ENCODE data around the gene ZNF717. TPM values are rescaled to one million over a fixed set of nuclear protein-coding genes. Genes with fewer than 3 reads are reported as not detected.

ZNF717 gene
- total and polyA plus RNA-seq, 9 donors = 5.2 to 12.4 (median 7.9) TPM

DNA sequence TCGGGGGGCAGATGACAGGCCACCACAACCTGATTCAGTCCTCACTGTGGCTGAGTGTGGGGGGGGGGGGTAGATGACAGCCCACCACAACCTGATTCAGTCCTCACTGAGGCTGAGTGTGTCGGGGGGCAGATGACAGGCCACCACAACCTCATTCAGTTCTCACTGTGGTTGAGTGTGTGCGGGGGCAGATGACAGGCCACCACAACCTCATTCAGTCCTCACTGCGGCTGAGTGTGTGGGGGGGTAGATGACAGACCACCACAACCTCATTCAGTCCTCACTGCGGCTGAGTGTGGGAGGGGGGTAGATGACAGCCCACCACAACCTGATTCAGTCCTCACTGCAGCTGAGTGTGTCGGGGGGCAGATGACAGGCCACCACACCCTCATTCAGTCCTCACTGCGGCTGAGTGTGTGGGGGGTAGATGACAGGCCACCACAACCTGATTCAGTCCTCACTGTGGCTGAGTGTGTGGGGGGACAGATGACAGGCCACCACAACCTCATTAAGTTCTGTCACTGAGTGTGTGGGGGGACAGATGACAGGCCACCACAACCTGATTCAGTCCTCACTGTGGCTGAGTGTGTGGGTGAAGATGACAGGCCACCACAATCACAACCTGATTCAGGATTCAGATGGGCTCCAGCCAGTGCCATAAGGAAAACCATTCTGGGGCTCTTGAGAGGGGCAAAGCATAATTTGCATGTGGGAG is 16.9 kb downstream of the ZNF717 start:
- Histone ChIP-seq H3K9me3 (replicated peaks; ENCODE audit: control insufficient read depth, low read depth, low read length) (peaks cover 34% of the 10 kb centered on the region), H3K27ac (ENCODE audit: low read length) (no peak overlapping the region), H3K36me3 (ENCODE audit: control insufficient read depth, insufficient read depth, low read length) (peaks cover 24% of the 10 kb centered on the region), H3K4me1 (ENCODE audit: control insufficient read depth, insufficient read depth, low read length) (no peaks in the 10 kb centered on the region), H3K4me3 (ENCODE audit: low read length) (no peak overlapping the region), H3K27me3 (ENCODE audit: control insufficient read depth, insufficient read depth, low read length) (no peaks in the 10 kb centered on the region)
- no peak for DNase-seq
- no CpG with 5 or more reads among the region's 7 CpGs for WGBS (ENCODE audit: insufficient coverage)

DNA sequence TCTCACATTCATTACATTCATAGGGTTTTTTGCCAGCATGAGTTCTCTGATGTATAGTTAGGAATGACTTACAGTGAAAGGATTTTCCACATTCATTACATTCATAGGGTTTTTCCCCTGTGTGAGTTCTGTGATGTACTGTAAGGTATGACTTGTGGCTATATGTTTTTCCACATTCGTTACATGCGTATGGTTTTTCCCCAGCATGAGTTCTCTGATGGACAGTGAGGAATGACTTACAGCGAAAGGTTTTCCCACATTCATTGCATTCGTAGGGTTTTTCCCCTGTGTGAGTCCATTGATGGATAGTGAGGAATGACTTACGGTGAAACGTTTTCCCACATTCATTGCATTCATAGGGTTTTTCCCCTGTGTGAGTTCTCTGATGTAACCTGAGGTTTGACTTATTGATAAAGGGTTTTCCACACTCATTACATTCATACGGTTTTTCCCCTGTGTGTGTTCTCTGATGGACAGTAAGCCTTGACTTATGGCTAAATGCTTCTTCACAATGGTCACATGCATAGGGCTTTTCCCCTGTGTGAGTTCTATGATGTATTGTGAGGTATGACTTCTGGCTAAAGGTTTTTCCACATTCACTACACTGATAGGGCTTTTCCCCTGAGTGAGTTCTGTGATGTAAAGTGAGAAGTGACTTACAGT is 47.4 kb downstream of the ZNF717 start:
- WGBS (ENCODE audit: insufficient coverage) = no CpG with 5 or more reads among the region's 7 CpGs
- DNase-seq = no peak
- Histone ChIP-seq H3K4me3 (ENCODE audit: low read length) (no peak overlapping the region), H3K27ac (ENCODE audit: low read length) (no peak overlapping the region), H3K27me3 (ENCODE audit: control insufficient read depth, insufficient read depth, low read length) (no peaks in the 10 kb centered on the region), H3K4me1 (ENCODE audit: control insufficient read depth, insufficient read depth, low read length) (no peaks in the 10 kb centered on the region), H3K9me3 (replicated peaks; ENCODE audit: control insufficient read depth, low read depth, low read length) (peaks cover 62% of the 10 kb centered on the region), H3K36me3 (ENCODE audit: control insufficient read depth, insufficient read depth, low read length) (peaks cover 21% of the 10 kb centered on the region)

GRCh38 chr3:75727985-75728384 is 57.4 kb downstream of the ZNF717 start:
- WGBS (ENCODE audit: insufficient coverage) = no CpG with 5 or more reads among the region's 2 CpGs
- Histone ChIP-seq H3K27me3 (ENCODE audit: control insufficient read depth, insufficient read depth, low read length) (no peaks in the 10 kb centered on the region), H3K4me3 (ENCODE audit: low read length) (no peak overlapping the region), H3K4me1 (ENCODE audit: control insufficient read depth, insufficient read depth, low read length) (no peaks in the 10 kb centered on the region), H3K36me3 (ENCODE audit: control insufficient read depth, insufficient read depth, low read length) (peaks cover 9% of the 10 kb centered on the region), H3K27ac (ENCODE audit: low read length) (no peak overlapping the region), H3K9me3 (replicated peaks; ENCODE audit: control insufficient read depth, low read depth, low read length) (peaks cover 47% of the 10 kb centered on the region)
- no peak for DNase-seq

DNA sequence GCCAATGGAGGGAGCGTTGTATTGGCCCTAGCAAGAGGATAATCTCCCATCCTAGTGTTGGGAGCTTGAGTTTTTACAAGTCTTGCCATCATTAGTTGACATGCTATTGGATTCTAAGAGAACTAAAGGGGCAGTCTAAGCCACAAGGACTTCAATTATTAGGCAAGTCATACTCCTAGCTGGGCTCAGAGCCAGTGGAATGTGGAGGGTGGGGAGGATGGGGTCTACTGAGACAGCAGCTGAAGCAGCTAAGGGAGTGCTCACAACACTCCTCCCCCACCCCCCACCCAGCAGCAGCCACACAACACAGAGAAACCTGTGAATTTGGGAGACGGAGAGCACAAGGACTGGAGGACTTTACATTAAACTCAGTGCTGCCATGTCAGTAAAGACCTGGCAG is 93.3 kb downstream of the ZNF717 start:
- no peak overlapping the region for H3K4me3 ChIP-seq (ENCODE audit: low read length)
- no peaks in the 10 kb centered on the region for H3K4me1 ChIP-seq (ENCODE audit: control insufficient read depth, insufficient read depth, low read length)
- H3K27ac ChIP-seq (ENCODE audit: low read length) = no peak overlapping the region
- peak; percentile 7 for DNase-seq
- H3K27me3 ChIP-seq (ENCODE audit: control insufficient read depth, insufficient read depth, low read length) = no peaks in the 10 kb centered on the region
- WGBS (ENCODE audit: insufficient coverage) = no CpG with 5 or more reads among the region's 2 CpGs
- no peaks in the 10 kb centered on the region for H3K9me3 ChIP-seq (replicated peaks; ENCODE audit: control insufficient read depth, low read depth, low read length)
- H3K36me3 ChIP-seq (ENCODE audit: control insufficient read depth, insufficient read depth, low read length) = no peaks in the 10 kb centered on the region

- no peaks in the 10 kb centered on the region for H3K4me1 ChIP-seq (ENCODE audit: control insufficient read depth, insufficient read depth, low read length)
- H3K27me3 ChIP-seq (ENCODE audit: control insufficient read depth, insufficient read depth, low read length) = no peaks in the 10 kb centered on the region
- H3K36me3 ChIP-seq (ENCODE audit: control insufficient read depth, insufficient read depth, low read length) = no peaks in the 10 kb centered on the region
- no peak for DNase-seq
- H3K27ac ChIP-seq (ENCODE audit: low read length) = no peak overlapping the region
- WGBS (ENCODE audit: insufficient coverage) = 94% methylated on average over 6 of the region's 9 CpGs
- no peaks in the 10 kb centered on the region for H3K9me3 ChIP-seq (replicated peaks; ENCODE audit: control insufficient read depth, low read depth, low read length)
- no peak overlapping the region for H3K4me3 ChIP-seq (ENCODE audit: low read length)
Observed at GRCh38 chr3:75687323-75687722, 98.0 kb downstream of the ZNF717 start.

Other genes with a start within 250 kb of the ZNF717 start
- gene FRG2C, start 121.2 kb downstream of the ZNF717 start, total RNA-seq = not detected
- under 1 TPM in 1 of 8 donors, not detected in 7; 0.09 TPM for gene FRG2C, start 121.2 kb downstream of the ZNF717 start, polyA plus RNA-seq (ENCODE audit: insufficient read depth in 1 of 8, insufficient read length in 8 of 8, low replicate concordance in 1 of 8)

Data from muscle of leg (tissue), 11 donors.